PC-3 (cell line): ENCODE data around the gene LTBP1.

Experiments used
- CTCF ChIP-seq: fragments of 300-600 bp; sonication (generic); conservative IDR thresholded peaks from 2 replicates; pipeline ENCODE4 v1.5.1; 2017; ENCODE audit warnings: antibody characterized with exemption, low read depth, mild to moderate bottlenecking, low read length
- EZH2 ChIP-seq: fragments of 300-600 bp; sonication (generic); IDR thresholded peaks from one replicate; pipeline ENCODE4 v1.6.1; 2017; ENCODE audit warnings: antibody characterized with exemption, mild to moderate bottlenecking, low read length; ENCODE audit not compliant: unreplicated experiment

- TF ChIP-seq CTCF = no peak
- no peak for TF ChIP-seq EZH2
These were observed 13.7 kb upstream of the LTBP1 start for GRCh38 chr2:32932825-32933755.
